Spleen (tissue), 11 donors: Measurements from ENCODE around the gene ISG20. TPM values are rescaled to one million over a fixed set of nuclear protein-coding genes. Genes with fewer than 3 reads are reported as not detected.

Experiments
- DNase-seq: peaks from one replicate; pipeline ENCODE4 v3.0.0-alpha.2; 2020
- H3K27ac ChIP-seq, 8 donors: fragments of 200-600 bp; sonication (generic) in 7 of 8; 1 replicate in 4 of 8; 2 replicates in 4 of 8; pipeline versions ENCODE4 v1.5.0 to v1.8.0; 2016 to 2021; ENCODE audit warnings: inconsistent platforms in 4 of 8, mild to moderate bottlenecking in 4 of 8, moderate library complexity in 1 of 8
- H3K27me3 ChIP-seq, 7 donors: fragments of 200-600 bp; sonication (generic) in 6 of 7; replicated peaks in 1 of 7; 1 replicate in 4 of 7; 2 replicates in 3 of 7; pipeline versions ENCODE4 v1.5.0 to v1.8.0; 2016 to 2021; ENCODE audit warnings: inconsistent platforms in 3 of 7, mild to moderate bottlenecking in 1 of 7
- H3K36me3 ChIP-seq, 6 donors: fragments of 200-600 bp; sonication (generic) in 5 of 6; 1 replicate in 4 of 6; 2 replicates in 2 of 6; pipeline versions ENCODE4 v1.5.0 to v1.8.0; 2016 to 2021; ENCODE audit warnings: inconsistent platforms in 2 of 6
- H3K4me1 ChIP-seq, 6 donors: fragments of 200-600 bp; sonication (generic) in 5 of 6; 1 replicate in 3 of 6; 2 replicates in 3 of 6; pipeline versions ENCODE4 v1.5.0 to v1.8.0; 2016 to 2021; ENCODE audit warnings: inconsistent platforms in 3 of 6
- H3K4me3 ChIP-seq, 8 donors: fragments of 200-600 bp; sonication (generic) in 7 of 8; 1 replicate in 4 of 8; 2 replicates in 4 of 8; pipeline versions ENCODE4 v1.5.0 to v1.8.0; 2016 to 2021; ENCODE audit warnings: inconsistent platforms in 4 of 8, mild to moderate bottlenecking in 4 of 8, moderate library complexity in 2 of 8
- H3K9me3 ChIP-seq, 8 donors: fragments of 200-600 bp; sonication (generic) in 7 of 8; 1 replicate in 4 of 8; 2 replicates in 4 of 8; pipeline versions ENCODE4 v1.5.0 to v1.8.0; 2016 to 2021; ENCODE audit warnings: inconsistent platforms in 4 of 8
- POLR2A ChIP-seq, 3 donors: fragments of 450-650 bp; IDR thresholded peaks; one replicate each; pipeline ENCODE4 v1.5.1; 2017; ENCODE audit warnings: antibody characterized with exemption in 3 of 3, mild to moderate bottlenecking in 1 of 3
- POLR2AphosphoS5 ChIP-seq, 3 donors: sonication (generic); formaldehyde crosslinking; IDR thresholded peaks; one replicate each; pipeline ENCODE4 v1.5.1; 2017; ENCODE audit warnings: antibody characterized with exemption in 3 of 3
- WGBS, 5 donors: extraction: QIAGEN DNeasy Blood & Tissue Kit in 3 of 5; methylation state at CpG; one replicate each; pipeline versions ENCODE4 v1.1.5 to v1.1.7; 2013 to 2018; 5-methylcytosine and 5-hydroxymethylcytosine counted together
- intact Hi-C: fragments of 100-400 bp; cut with DNase I; formaldehyde crosslinking; loops from one replicate; pipeline ENCODE4 v1.15.0; 2023; ENCODE audit warnings: low total_unique reads
- polyA plus RNA-seq, 3 donors: library from polyadenylated mRNA; stranded (reverse); fragments of 200-250 nt; gene quantifications; one replicate each; pipeline ENCODE4 v1.2.1, GENCODE V29; 2013
- total RNA-seq, 7 donors: library from RNA; depleted of rRNA in 3 of 7; stranded (reverse); fragments of >200 nt in 3 of 7; fragmentation: NEBNext Ultra II Directional in 4 of 7; extraction: Animal tissue kit (Norgen Biotek cat#: 25700) in 4 of 7; gene quantifications; one replicate each; pipeline versions ENCODE4 v1.1.0 to v1.2.1, GENCODE V29; 2016 to 2021
- TF ChIP-seq, protein P1 (sequence below), 11 experiments: fragments of 200-600 bp in 7 of 11; fragments of 450-650 bp in 4 of 11; sonication (generic) in 4 of 11; IDR thresholded peaks in 8 of 11; conservative IDR thresholded peaks in 3 of 11; 1 replicate in 7 of 11; 2 replicates in 4 of 11; pipeline versions ENCODE4 v1.4.0 to v1.8.0; 2016 to 2021; ENCODE audit warnings: antibody characterized with exemption in 11 of 11, inconsistent platforms in 4 of 11, mild to moderate bottlenecking in 1 of 11
- donor health status: healthy with polysubstance abuse.
- donor health status: DM: no; HTN: no; CAD: no; lungs with moderate emphysema.
- donor health status: DM: no; HTN: no; CAD: no.
- donor health status: Bipolar disorder and iron deficiency.
- donor health status: healthy.
- donor health status: DM: no; HTN: no; CAD: no.
- donor health status: DM: yes; HTN: yes; CAD: no.

The ISG20 gene
- total and polyA plus RNA-seq, 10 donors, result 70.5 to 365 (median 142) TPM

DNA sequence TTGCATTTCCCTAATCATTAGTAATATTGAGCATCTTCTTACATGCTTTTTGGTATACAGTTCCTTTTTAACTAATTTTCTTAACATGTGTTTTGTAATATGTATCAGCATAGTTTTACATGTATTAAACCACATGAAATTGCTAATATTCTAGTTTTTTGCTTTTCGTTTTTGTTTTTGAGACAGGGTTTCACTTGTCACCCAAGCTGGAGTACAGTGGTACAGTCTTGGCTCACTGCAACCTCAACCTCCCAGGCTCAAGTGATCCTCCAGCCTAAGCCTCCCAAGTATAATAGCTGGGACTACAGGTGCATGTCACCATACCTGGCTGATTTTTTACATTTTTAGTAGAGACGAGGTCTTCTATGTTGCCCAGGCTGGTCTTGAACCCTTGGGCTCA, 4.4 kb upstream of the ISG20 start:
- Histone ChIP-seq H3K27me3 (no peaks in the 10 kb centered on the region), H3K9me3 (no peaks in the 10 kb centered on the region), H3K4me3 (no peak overlapping the region), H3K4me1 (peaks cover 37 to 97% (median 87%) of the 10 kb centered on the region in 6 donors), H3K27ac (peak overlapping the region; percentile 93 to 99 (median 96)), H3K36me3 (peaks cover 1 to 39% (median 20%) of the 10 kb centered on the region in 6 donors)
- TF ChIP-seq POLR2AphosphoS5 (IDR thresholded peaks at IDR 0.05) (no peak), POLR2A (IDR thresholded peaks at IDR 0.05) (no peak)
- TF ChIP-seq, protein P1, sequence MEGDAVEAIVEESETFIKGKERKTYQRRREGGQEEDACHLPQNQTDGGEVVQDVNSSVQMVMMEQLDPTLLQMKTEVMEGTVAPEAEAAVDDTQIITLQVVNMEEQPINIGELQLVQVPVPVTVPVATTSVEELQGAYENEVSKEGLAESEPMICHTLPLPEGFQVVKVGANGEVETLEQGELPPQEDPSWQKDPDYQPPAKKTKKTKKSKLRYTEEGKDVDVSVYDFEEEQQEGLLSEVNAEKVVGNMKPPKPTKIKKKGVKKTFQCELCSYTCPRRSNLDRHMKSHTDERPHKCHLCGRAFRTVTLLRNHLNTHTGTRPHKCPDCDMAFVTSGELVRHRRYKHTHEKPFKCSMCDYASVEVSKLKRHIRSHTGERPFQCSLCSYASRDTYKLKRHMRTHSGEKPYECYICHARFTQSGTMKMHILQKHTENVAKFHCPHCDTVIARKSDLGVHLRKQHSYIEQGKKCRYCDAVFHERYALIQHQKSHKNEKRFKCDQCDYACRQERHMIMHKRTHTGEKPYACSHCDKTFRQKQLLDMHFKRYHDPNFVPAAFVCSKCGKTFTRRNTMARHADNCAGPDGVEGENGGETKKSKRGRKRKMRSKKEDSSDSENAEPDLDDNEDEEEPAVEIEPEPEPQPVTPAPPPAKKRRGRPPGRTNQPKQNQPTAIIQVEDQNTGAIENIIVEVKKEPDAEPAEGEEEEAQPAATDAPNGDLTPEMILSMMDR (IDR thresholded peaks at IDR 0.05 in 8 of 11, conservative IDR thresholded peaks at IDR 0.05 in 3 of 11), result no peak
- WGBS, 5 donors, result 76 to 93% (median 88%) methylated on average over 2 of the region's 2 CpGs
- no peak for DNase-seq
- intact Hi-C loops, result no loop called here

GRCh38 chr15:88635318-88635717, 3.5 kb upstream of the ISG20 start:
- peaks cover 34 to 97% (median 87%) of the 10 kb centered on the region in 6 donors for H3K4me1 ChIP-seq
- intact Hi-C loops, result no loop called here
- H3K27ac ChIP-seq, result peak overlapping the region; percentile 93 to 99 (median 96)
- no peaks in the 10 kb centered on the region for H3K9me3 ChIP-seq
- peak overlapping the region in 4 of 8 donors; percentile 11 to 76 (median 14) for H3K4me3 ChIP-seq
- 10 to 23% (median 21%) methylated on average over 6 of the region's 6 CpGs for WGBS, 5 donors
- no peaks in the 10 kb centered on the region for H3K27me3 ChIP-seq
- TF ChIP-seq POLR2A (IDR thresholded peaks at IDR 0.05), result peak in 2 of 3 donors; percentile 44 to 54
- TF ChIP-seq, protein P1 (IDR thresholded peaks at IDR 0.05 in 8 of 11, conservative IDR thresholded peaks at IDR 0.05 in 3 of 11), result no peak
- TF ChIP-seq POLR2AphosphoS5 (IDR thresholded peaks at IDR 0.05), result peak in 1 of 3 donors; percentile 97
- peak; percentile 22 for DNase-seq
- peaks cover 0 to 31% (median 12%) of the 10 kb centered on the region in 6 donors for H3K36me3 ChIP-seq

DNA sequence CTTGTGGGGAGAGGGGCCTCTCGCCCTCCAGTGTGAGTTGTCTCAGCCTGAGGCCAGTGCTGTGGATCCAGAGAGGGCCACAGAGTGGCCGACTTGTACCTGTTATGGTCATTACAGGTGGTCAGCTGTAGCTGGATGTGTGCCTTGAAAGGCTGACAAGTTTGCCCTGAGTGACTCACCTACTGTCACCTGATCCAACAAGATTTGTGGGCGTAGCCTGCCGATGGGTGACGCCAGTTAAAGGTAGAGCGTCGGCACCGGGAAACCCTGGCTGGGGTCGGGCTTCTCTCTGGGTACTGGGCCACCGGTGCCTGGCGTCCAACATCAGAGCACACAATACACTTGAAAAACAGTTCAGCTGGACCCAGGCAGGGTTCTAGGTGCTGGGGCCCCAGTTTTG, 2.8 kb upstream of the ISG20 start:
- TF ChIP-seq, protein P1 (IDR thresholded peaks at IDR 0.05 in 8 of 11, conservative IDR thresholded peaks at IDR 0.05 in 3 of 11), result no peak
- TF ChIP-seq POLR2A (IDR thresholded peaks at IDR 0.05) (no peak), POLR2AphosphoS5 (IDR thresholded peaks at IDR 0.05) (peak; percentile 75 to 87 (median 80))
- Histone ChIP-seq H3K36me3 (peaks cover 0 to 30% (median 8%) of the 10 kb centered on the region in 6 donors), H3K9me3 (no peaks in the 10 kb centered on the region), H3K4me1 (peaks cover 33 to 97% (median 87%) of the 10 kb centered on the region in 6 donors), H3K27me3 (no peaks in the 10 kb centered on the region), H3K4me3 (peak overlapping the region in 5 of 8 donors; percentile 11 to 76 (median 14)), H3K27ac (peak overlapping the region; percentile 93 to 99 (median 96))
- WGBS, 5 donors, result 76 to 89% (median 85%) methylated on average over 11 of the region's 11 CpGs
- intact Hi-C loops, result no loop called here
- DNase-seq, result peak; percentile 88

DNA sequence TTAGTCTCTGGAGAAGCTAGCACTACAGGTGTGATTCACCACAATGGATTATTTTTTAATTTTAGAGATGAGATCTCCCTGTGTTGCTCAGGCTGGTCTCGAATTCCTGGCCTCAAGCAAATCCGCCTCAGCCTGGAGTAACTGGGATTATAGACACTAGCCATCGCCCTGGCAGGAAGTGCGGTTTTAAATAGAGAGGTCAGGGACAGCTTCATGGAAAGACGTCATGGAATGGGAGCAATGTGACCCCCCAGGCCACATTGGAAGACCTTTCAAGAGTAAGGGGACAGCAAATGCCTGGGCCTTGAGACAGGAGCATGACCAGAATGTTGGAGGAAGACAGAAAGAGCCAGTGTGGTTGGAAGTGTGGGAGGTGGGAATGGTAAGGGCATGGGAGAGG, 2.2 kb upstream of the ISG20 start:
- intact Hi-C loops, result no loop called here
- peak overlapping the region; percentile 93 to 99 (median 96) for H3K27ac ChIP-seq
- H3K9me3 ChIP-seq, result no peaks in the 10 kb centered on the region
- WGBS, 5 donors, result 67 to 74% (median 68%) methylated on average over 5 of the region's 5 CpGs
- H3K4me1 ChIP-seq, result peaks cover 38 to 97% (median 90%) of the 10 kb centered on the region in 6 donors
- H3K36me3 ChIP-seq, result peaks cover 0 to 30% (median 5%) of the 10 kb centered on the region in 6 donors
- peak overlapping the region in 4 of 8 donors; percentile 11 to 76 (median 14) for H3K4me3 ChIP-seq
- peak; percentile 69 for DNase-seq
- H3K27me3 ChIP-seq, result no peaks in the 10 kb centered on the region
- TF ChIP-seq POLR2A (IDR thresholded peaks at IDR 0.05) (no peak), POLR2AphosphoS5 (IDR thresholded peaks at IDR 0.05) (peak in 1 of 3 donors; percentile 65)
